NCI-H69 (cell line): ENCODE results near the gene NOTUM.

Source experiments
- DNase-seq: peaks from one replicate; lab custom pipeline; 2025; lab: John Stamatoyannopoulos, UW

NOTUM gene

GRCh38 chr17:81961087-81961511 lies at the start of gene NOTUM:
NOTUM (minus strand) TSS chr17:81961187; CDS start chr17:81960909, 278 bp downstream.
- peak; percentile 82 for DNase-seq

GRCh38 chr17:82009413-82009812 lies 48.4 kb upstream of the NOTUM start:
- no peak for DNase-seq

- no peak for DNase-seq
Observed at GRCh38 chr17:82008941-82009405, 48.0 kb upstream of the NOTUM start.

- no peak for DNase-seq
Observed at GRCh38 chr17:82008258-82008940, 47.4 kb upstream of the NOTUM start.

DNA sequence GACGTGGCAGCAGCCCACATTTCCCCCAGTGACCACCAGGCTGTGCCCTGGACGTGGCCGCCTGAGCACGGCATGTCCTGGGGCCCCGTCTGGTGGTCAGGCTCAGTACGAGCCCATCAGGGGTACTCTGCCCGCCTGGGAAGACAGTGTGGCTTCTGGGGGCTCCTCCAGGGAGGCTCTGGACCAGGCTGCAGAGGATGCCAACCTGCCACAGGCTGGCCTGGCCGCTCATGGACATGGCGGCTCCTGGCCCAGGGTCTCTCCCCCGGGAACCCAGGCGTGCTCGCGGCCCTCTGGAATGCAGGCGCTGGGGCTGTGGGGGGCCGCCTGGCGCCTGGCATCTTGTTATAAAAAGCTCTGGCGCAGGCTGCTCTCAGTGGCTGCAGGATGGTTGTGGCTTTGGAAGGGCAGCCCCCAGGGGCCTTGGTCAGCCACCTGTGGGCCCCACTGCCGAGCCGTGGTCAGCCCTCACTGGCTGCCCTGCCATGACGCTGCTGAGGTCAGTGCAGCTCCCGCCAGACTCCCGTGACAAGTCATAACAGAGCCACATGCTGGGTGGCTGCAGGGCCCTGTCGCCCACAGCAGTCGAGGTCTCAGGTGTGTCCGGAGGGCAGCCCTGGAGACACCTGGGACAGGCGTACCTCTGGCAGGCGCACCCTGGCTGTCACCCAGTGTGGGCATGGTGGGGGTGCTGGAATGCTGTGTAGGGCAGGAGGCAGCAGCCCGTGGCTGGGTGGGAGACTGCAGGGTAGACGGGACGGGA lies 46.7 kb upstream of the NOTUM start:
- DNase-seq = no peak

DNA sequence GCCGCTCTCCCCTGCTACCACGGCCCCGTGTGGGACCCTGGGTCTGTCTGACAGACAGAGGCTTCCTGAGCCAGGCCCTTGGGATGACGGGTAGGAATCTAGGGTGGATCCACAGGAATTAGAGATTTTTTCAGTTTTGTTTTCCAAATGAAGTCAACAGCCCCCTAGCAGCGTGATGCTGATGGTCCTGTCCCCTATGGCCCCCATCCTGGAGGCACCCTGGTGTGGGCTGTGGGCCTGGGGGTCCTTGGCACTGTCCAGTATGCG lies 46.2 kb upstream of the NOTUM start:
- no peak for DNase-seq

DNA sequence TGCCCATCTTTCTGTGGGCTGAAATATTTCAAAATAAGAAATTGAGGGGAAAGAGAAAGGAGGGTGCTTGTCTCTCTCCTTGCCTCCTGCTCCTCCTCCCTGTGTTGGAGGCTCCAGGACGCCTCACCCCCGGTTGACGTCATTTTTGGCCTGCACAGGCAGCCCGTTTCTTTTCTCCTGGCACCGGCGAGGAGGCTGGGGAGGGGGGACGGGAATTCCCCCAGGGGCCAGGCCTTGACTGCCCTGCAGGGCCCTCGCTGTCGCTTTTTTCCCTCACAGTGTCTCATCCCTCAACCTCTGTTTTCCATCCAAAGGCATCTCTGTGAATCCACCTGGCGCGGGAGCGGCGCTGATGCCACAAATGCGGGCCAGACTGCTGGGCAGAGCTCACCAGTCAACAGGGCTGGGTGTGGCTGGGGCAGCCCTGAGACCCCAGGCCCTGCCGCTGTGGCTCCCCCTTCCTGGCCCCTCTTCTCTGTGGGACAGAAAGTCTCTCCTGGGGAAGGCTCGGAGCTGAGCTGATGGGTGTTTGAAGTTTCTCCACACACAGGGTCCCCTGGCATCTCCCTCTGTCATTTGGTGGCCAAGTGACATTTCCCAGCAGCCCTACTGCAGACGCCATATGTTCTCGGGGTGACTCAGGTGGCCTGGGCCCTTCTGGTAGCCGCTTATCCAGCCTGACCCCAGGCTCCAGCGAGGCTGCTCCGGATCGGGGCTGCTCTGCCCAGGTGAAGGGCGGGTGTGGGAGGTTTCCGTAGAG lies 45.7 kb upstream of the NOTUM start:
- no peak for DNase-seq

DNA sequence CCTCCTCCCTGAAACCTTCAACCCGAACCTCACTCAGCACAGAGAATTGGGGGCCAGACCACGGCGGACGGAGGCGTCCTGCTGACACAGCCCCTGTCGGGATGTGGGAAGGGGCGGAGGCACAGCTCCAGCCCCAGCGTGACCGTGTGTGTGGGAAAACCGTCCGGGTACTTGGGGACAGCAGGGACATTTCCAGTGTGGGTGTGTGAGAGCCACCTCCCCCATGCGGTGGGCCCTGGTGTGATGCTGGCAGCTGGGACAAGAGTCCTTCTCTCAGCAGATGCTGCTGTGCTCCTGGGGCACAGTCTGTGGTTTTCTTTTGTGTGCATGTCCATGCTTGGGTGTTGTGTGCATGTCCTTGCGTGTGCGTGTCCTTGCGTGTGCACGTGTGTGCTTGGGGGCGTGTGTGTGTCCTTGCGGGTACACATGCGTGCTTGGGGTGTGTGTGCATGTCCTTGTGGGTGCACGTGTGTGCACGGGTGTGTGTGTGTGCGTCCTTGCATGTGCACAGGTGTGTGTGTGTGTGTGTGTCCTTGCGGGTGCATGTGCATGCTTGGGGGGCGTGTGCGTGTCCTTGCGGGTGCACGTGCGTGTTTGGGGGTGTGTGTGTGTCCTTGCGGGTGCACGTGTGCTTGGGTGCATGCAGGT lies 44.8 kb upstream of the NOTUM start:
- DNase-seq = no peak

DNA sequence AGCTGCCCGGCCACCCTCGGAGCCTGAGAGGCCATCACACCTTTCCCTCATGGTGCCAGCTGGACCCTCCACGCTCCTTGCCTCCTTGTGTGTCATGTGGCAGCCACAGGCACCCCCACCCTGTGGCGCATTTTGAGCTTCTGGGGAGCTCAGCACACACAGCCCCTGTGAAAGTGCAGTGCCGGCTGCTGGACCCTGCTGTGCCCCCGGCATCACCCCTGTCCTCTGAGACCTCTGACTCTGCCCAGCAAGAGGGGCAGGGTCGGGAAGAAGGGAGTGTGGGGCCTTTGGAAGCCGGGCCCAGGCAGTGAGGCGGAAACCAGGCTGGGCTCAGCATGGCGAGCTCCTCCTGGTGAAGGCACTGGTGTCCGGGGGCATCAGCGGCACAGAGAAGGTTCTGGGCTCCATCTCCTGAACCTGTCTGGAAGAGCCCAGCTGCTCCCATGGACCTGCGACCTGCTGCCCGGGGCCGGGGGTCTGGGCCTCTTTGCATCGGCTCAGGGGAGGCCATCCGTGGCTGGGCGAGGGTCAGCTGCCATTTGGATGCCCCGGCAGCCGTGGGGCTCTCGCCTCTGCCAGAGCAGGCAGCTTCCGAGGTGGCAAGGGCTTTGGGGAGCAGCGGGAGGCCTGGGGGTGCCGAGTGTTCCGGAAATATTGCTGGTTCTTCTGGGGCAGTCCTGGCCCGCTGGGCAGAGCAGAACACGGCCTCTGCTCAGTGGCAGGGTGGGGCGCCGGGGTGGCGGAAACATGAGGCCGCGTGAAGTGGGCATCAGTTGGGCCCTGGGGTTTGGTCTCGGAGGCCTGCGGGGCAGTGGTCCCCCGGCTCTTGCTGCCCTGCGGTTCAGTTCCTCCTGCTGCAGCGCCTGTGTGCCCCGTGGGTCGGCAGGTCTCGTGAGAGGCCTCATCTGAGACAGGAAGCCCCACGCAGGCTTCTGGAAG lies 43.8 kb upstream of the NOTUM start:
- no peak for DNase-seq

DNA sequence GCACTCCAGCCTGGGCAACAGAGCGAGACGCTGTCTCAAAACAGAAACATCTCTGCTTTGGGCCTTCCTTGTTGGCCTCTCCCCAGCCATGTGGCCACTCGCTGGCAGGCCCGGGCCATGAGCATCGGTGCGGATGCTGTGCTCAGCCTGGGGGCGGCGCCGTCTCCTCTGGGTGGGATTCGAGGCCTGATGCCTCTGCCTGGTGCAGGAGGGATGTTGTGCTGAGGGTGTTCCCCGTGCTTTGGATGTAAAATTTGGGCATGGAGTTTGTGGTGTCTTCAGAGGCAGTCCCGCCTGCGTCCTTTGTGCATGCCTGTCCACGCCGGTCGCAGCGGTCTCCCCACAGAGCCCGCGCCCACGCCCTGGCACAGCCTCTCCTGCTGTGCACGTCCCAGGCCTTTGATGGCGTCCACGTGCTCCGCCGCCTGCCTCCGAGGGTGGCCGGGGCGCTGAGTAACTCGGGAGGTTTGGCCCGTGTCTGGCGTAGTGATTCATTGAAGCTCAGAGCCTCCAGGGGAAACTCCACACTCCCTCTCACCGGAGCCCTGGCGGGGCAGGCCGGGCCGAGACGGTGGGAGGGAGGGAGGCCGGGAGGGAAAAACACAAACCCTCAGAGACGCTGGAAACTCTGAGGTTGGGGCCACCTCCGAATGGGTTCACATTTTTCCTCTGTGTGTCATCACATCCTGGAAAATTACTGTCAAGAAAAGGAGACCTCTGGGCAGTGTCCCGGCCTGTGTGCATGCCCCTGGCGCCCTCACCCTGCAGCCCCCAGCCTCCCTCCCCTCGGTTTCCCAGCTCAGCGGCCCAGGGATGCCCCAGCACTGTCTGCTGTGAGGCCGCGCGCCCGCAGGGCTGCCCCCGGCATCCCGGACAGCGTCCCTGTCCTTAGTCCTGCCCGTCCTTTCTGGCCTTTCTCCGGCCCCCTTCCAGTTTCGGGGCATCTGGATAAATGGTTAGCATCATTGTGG lies 42.7 kb upstream of the NOTUM start:
- DNase-seq = no peak

- no peak for DNase-seq
Observed at GRCh38 chr17:82001571-82002056, 40.6 kb upstream of the NOTUM start.

GRCh38 chr17:82000803-82001570 lies 40.0 kb upstream of the NOTUM start:
- DNase-seq = no peak

GRCh38 chr17:81999976-82000802 lies 39.2 kb upstream of the NOTUM start:
- DNase-seq = no peak

DNA sequence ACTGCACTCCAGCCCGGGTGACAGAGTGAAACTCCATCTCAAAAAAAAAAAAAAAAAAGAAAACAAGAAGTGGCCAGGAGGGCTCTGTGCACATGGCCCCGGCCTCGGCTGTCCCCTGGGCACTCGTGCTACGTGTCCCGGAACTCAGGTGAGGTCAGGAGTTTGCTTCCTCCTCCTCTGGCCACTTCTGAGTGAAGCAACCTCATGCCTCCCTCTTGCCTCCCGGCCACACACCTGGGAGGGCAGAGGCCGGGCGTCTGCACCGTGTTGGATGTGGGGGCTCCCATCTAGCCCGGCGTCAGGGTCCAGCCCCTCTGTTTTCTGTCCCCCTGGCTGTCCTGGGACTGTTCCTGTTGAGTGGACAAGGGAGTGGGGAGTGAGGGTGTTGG lies 38.6 kb upstream of the NOTUM start:
- DNase-seq = no peak

- no peak for DNase-seq
Observed at GRCh38 chr17:81998691-81999438, 37.9 kb upstream of the NOTUM start.

DNA sequence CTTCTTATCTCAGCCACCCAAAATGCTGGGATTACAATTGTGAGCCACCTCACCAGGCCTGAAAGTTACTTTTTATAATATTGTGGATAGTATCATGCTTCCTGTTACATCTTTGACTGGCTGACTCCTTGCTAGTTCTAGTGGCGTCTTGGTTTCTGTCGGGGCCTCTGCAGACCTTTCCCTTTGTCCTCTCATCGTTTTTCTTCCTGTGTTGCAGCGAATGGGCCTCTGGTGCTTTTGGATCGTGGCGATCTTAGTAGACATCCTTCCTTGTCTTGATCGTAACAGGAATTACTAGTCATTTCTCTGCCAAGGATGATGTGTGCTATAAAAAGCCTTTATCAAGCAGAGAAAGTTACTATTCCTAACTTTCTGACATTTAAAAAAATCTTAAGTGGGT lies 37.2 kb upstream of the NOTUM start:
- no peak for DNase-seq

- DNase-seq = no peak
Observed at GRCh38 chr17:81996757-81997441, 35.9 kb upstream of the NOTUM start.
